ENCODE results near the gene PDE9A.

GRCh38 chr21:42652527-42653230, 742 bp upstream of the PDE9A start:
- TF ChIP-seq EZH2 (IDR thresholded peaks at IDR 0.05; ENCODE audit: insufficient read depth, poor library complexity, severe bottlenecking) (no peak), EZH2phosphoT487 (IDR thresholded peaks at IDR 0.05; ENCODE audit: insufficient read depth, low read depth) (peak; percentile 74; the same call in 1 of the 2 replicates)
